HepG2 (cell line): ENCODE data around the gene ATP8B1. TPM values are rescaled to one million over a fixed set of nuclear protein-coding genes. Genes with fewer than 3 reads are reported as not detected.

Source experiments
- ATAC-seq: fragments of 200-7000 bp; cut with Tn5 transposase; 3 replicates; pipeline ENCODE4 v1.9.1; 2020; ENCODE audit warnings: mild to moderate bottlenecking, moderate library complexity
- BruUV-seq: library from RNA; stranded (reverse); fragments of 400-500 nt; replicated peaks from 2 replicates; lab custom pipeline; 2021; lab: Mats Ljungman, UMichigan
- CTCF ChIA-PET: fragments of 300-600 bp; formaldehyde crosslinking; extraction: SDS; loops from one replicate; lab custom pipeline; 2021; ENCODE audit warnings: low total read pairs, inconsistent platforms, low intra/inter-chr PET ratio; lab: Yijun Ruan, JAX
- POLR2A ChIA-PET: fragments of 350-600 bp; sonication (Branson Sonifier 250); formaldehyde crosslinking; loops from one replicate; lab custom pipeline; 2020; ENCODE audit warnings: antibody characterized with exemption, inconsistent platforms; lab: Yijun Ruan, JAX
- DNase-seq: peaks from one replicate; pipeline ENCODE4 v3.0.0-alpha.2; 2015; ENCODE audit warnings: low spot score
- FAIRE-seq: peaks from 3 replicates; lab custom pipeline; 2011; peaks lifted over from hg19 to GRCh38; lab: Jason Lieb, UNC
- H2AFZ ChIP-seq: one replicate; pipeline ENCODE4 v1.6.1; 2011; ENCODE audit warnings: low read length, inconsistent platforms
- H3K27ac ChIP-seq: fragments of 300-600 bp; 3 replicates; pipeline ENCODE4 v1.8.0; 2011; ENCODE audit warnings: mixed run types, mild to moderate bottlenecking, mixed read lengths, low read length, inconsistent platforms; ENCODE audit not compliant: insufficient read depth; ENCODE audit errors: extremely low read length
- H3K27me3 ChIP-seq, 2 experiments: fragments of 200-600 bp in 1 of 2; 2 replicates in 1 of 2; 3 replicates in 1 of 2; pipeline versions ENCODE4 v1.6.0 to v1.8.0; 2011; ENCODE audit warnings: low read length in 2 of 2, mild to moderate bottlenecking in 2 of 2, moderate library complexity in 2 of 2, inconsistent platforms in 1 of 2; ENCODE audit not compliant: insufficient read depth in 2 of 2, control insufficient read depth in 1 of 2
- H3K36me3 ChIP-seq, 2 experiments: fragments of 200-600 bp in 1 of 2; replicated peaks in 1 of 2; 2 replicates in 1 of 2; 3 replicates in 1 of 2; pipeline versions ENCODE4 v1.5.1 to v1.8.0; 2011; ENCODE audit warnings: low read length in 2 of 2, inconsistent platforms in 1 of 2; ENCODE audit not compliant: insufficient read depth in 2 of 2, control insufficient read depth in 1 of 2
- H3K4me1 ChIP-seq: 2 replicates; pipeline ENCODE4 v1.5.1; 2012; ENCODE audit warnings: low read length, inconsistent platforms; ENCODE audit not compliant: insufficient read depth
- H3K4me2 ChIP-seq: 2 replicates; pipeline ENCODE4 v1.6.0; 2011; ENCODE audit warnings: low read depth, low read length, inconsistent platforms
- H3K4me3 ChIP-seq, 3 experiments: fragments of 200-600 bp in 1 of 3; sonication (generic), shearing (Covaris generic) in 1 of 3; replicated peaks in 1 of 3; 2 replicates each; pipeline ENCODE4 v1.5.1; 2011 to 2016; ENCODE audit warnings: low read length in 3 of 3, inconsistent platforms in 2 of 3, low read depth in 2 of 3, mild to moderate bottlenecking in 2 of 3, control low read depth in 1 of 3, mixed read lengths in 1 of 3; ENCODE audit not compliant: insufficient read depth in 1 of 3
- H3K79me2 ChIP-seq: one replicate; pipeline ENCODE4 v1.6.1; 2011; ENCODE audit warnings: low read length, inconsistent platforms; ENCODE audit not compliant: insufficient read depth
- H3K9ac ChIP-seq: 2 replicates; pipeline ENCODE4 v1.6.0; 2011; ENCODE audit warnings: mild to moderate bottlenecking, low read depth, low read length, inconsistent platforms; ENCODE audit not compliant: insufficient read depth
- H3K9me3 ChIP-seq: 2 replicates; pipeline ENCODE4 v1.5.1; 2012; ENCODE audit warnings: mild to moderate bottlenecking, low read length
- H4K20me1 ChIP-seq: 2 replicates; pipeline ENCODE4 v1.6.0; 2011; ENCODE audit warnings: inconsistent platforms, mild to moderate bottlenecking, low read length, moderate library complexity; ENCODE audit not compliant: insufficient read depth
- ATRX ChIP-seq: sonication (generic); formaldehyde crosslinking; IDR thresholded peaks from 2 replicates; pipeline ENCODE4 v1.4.0; 2020; ENCODE audit warnings: missing genetic modification reagents, borderline replicate concordance
- CREB1 ChIP-seq, 2 experiments: fragments of 450-650 bp in 1 of 2; IDR thresholded peaks; 2 replicates each; pipeline ENCODE4 v1.6.1; 2016 to 2017; ENCODE audit warnings: control low read depth in 1 of 2, mild to moderate bottlenecking in 1 of 2, missing compliant biosample characterization in 1 of 2, missing genetic modification characterization in 1 of 2
- IRF2 ChIP-seq: IDR thresholded peaks from 2 replicates; pipeline ENCODE4 v1.6.1; 2018; ENCODE audit warnings: missing genetic modification reagents, missing compliant biosample characterization
- KDM2A ChIP-seq: sonication (generic); formaldehyde crosslinking; IDR thresholded peaks from 2 replicates; pipeline ENCODE4 v1.4.0; 2020; ENCODE audit warnings: low read depth, missing genetic modification reagents, borderline replicate concordance
- NFE2L2 ChIP-seq: fragments of 150-350 bp; IDR thresholded peaks from 2 replicates; pipeline ENCODE4 v1.6.1; 2014; ENCODE audit warnings: low read length
- NKX3-1 ChIP-seq: sonication (generic); formaldehyde crosslinking; IDR thresholded peaks from 2 replicates; pipeline ENCODE4 v1.5.0; 2020; ENCODE audit warnings: missing genetic modification reagents
- RFX1 ChIP-seq: fragments of 450-650 bp; IDR thresholded peaks from 2 replicates; pipeline ENCODE4 v1.6.1; 2017
- RFX5 ChIP-seq: IDR thresholded peaks from 2 replicates; pipeline ENCODE4 v1.6.1; 2011; ENCODE audit warnings: low read depth, low read length, improper control_type of control experiment
- RFXANK ChIP-seq: IDR thresholded peaks from 2 replicates; pipeline ENCODE4 v1.6.1; 2016
- SMYD3 ChIP-seq: sonication (generic); formaldehyde crosslinking; IDR thresholded peaks from 2 replicates; pipeline ENCODE4 v1.8.1; 2023; ENCODE audit warnings: mild to moderate bottlenecking, missing genetic modification reagents
- SNAI1 ChIP-seq: sonication (generic); formaldehyde crosslinking; IDR thresholded peaks from 2 replicates; pipeline ENCODE4 v1.5.0; 2020; ENCODE audit warnings: mild to moderate bottlenecking, missing genetic modification reagents, borderline replicate concordance
- ZNF382 ChIP-seq: sonication (generic); formaldehyde crosslinking; IDR thresholded peaks from 2 replicates; pipeline ENCODE4 v1.5.0; 2020; ENCODE audit warnings: missing genetic modification reagents, mild to moderate bottlenecking, borderline replicate concordance
- ZNF441 ChIP-seq: sonication (generic); formaldehyde crosslinking; IDR thresholded peaks from 2 replicates; pipeline ENCODE4 v1.7.0; 2021; ENCODE audit warnings: missing genetic modification reagents, borderline replicate concordance
- ZNF468 ChIP-seq: sonication (generic); formaldehyde crosslinking; IDR thresholded peaks from 2 replicates; pipeline ENCODE4 v1.8.0; 2022; ENCODE audit warnings: mild to moderate bottlenecking, moderate library complexity, missing genetic modification reagents
- ZNF567 ChIP-seq: sonication (generic); formaldehyde crosslinking; IDR thresholded peaks from 2 replicates; pipeline ENCODE4 v1.8.1; 2023; ENCODE audit warnings: mild to moderate bottlenecking, missing genetic modification reagents, borderline replicate concordance
- WGBS: methylation state at CpG from one replicate; pipeline ENCODE4 v1.1.6; 2017; ENCODE audit warnings: low lambda C conversion rate; 5-methylcytosine and 5-hydroxymethylcytosine counted together
- in situ Hi-C: cut with HindIII; loops from 2 replicates; pipeline ENCODE4 v1.10.0; 2017; ENCODE audit warnings: low pct_unique_long_range_greater_than_20kb; ENCODE audit not compliant: extremely low pct_ligation_motif_present
- intact Hi-C: fragments of 100-400 bp; cut with micrococcal nuclease; formaldehyde crosslinking; loops from one replicate; pipeline ENCODE4 v1.10.0; 2022; ENCODE audit not compliant: unreplicated experiment
- polyA plus RNA-seq, 8 experiments: library from polyadenylated mRNA; depleted of rRNA in 3 of 8; stranded (reverse) in 7 of 8; unstranded in 1 of 8; fragments of >200 nt; fragmentation: Illumina TruSeq in 4 of 8; extraction: Trizol in 4 of 8; gene quantifications; 2 replicates each; pipeline versions ENCODE4 v1.2.1 to v1.2.3, GENCODE V29; 2011 to 2016; ENCODE audit warnings: low read depth in 4 of 8, missing spikeins in 1 of 8, mixed read lengths in 1 of 8; ENCODE audit not compliant: insufficient read depth in 1 of 8
- total RNA-seq, 5 experiments: library from RNA; depleted of rRNA; stranded (reverse); fragments of >200 nt; fragmentation: Illumina TruSeq; extraction: Trizol; gene quantifications; 2 replicates each; pipeline ENCODE4 v1.2.3, GENCODE V29; 2016; ENCODE audit warnings: low read depth in 1 of 5

ATP8B1 gene
- total and polyA plus RNA-seq, 2 of the 13 experiments (the other 11 are each of a cell fraction or from before 2014, with no cell fraction given), result 2.8 to 4.0 TPM

GRCh38 chr18:57767259-57768050 is 35.7 kb downstream of the ATP8B1 start:
- Histone ChIP-seq H3K4me2 (no peak overlapping the region), H3K4me3 (no peak overlapping the region), H4K20me1 (no peaks in the 10 kb centered on the region), H2AFZ (no peak overlapping the region), H3K79me2 (no peaks in the 10 kb centered on the region), H3K36me3 (no peaks in the 10 kb centered on the region), H3K9me3 (no peaks in the 10 kb centered on the region), H3K4me1 (peaks cover 20% of the 10 kb centered on the region), H3K27me3 (no peaks in the 10 kb centered on the region), H3K9ac (no peak overlapping the region), H3K27ac (no peak overlapping the region)
- POLR2A ChIA-PET, result no interaction called here
- in situ Hi-C loops (no loop called here), intact Hi-C loops (no loop called here)
- FAIRE-seq, result no peak
- TF ChIP-seq IRF2 (CRISPR knock-in tag) (no peak), NFE2L2 (no peak), SMYD3 (CRISPR knock-in tag) (no peak), SNAI1 (CRISPR knock-in tag) (no peak), ATRX (CRISPR knock-in tag) (no peak), CREB1 (IDR thresholded peaks at IDR 0.05) (no peak), CREB1 (CRISPR knock-in tag; IDR thresholded peaks at IDR 0.05) (no peak), KDM2A (CRISPR knock-in tag) (no peak), ZNF567 (CRISPR knock-in tag) (no peak), ZNF441 (CRISPR knock-in tag) (no peak), RFX1 (no peak), ZNF468 (CRISPR knock-in tag) (no peak), ZNF382 (no peak), RFXANK (CRISPR knock-in tag) (no peak), NKX3-1 (CRISPR knock-in tag) (no peak), RFX5 (no peak)
- WGBS, result 93% methylated on average over 11 of the region's 12 CpGs
- CTCF ChIA-PET, result no interaction called here
- DNase-seq, result no peak
- BruUV-seq, result no TSS peak
- ATAC-seq, result no peak
